GM19438 (cell line): ENCODE data around the gene CDK6.

ENCODE experiments used
- ATAC-seq: cut with Tn5 transposase; IDR thresholded peaks from one replicate; pipeline ENCODE4 v1.9.1; 2021; ENCODE audit warnings: low read depth; ENCODE audit not compliant: unreplicated experiment

CDK6 gene

GRCh38 chr7:92848441-92848840, 12.1 kb upstream of the CDK6 start:
- no peak for ATAC-seq

GRCh38 chr7:92847305-92847704, 10.9 kb upstream of the CDK6 start:
- no peak for ATAC-seq

GRCh38 chr7:92845736-92846135, 9.4 kb upstream of the CDK6 start:
- ATAC-seq: no peak

- ATAC-seq: no peak
Measured at GRCh38 chr7:92843781-92844180, 7.4 kb upstream of the CDK6 start.

GRCh38 chr7:92843034-92843760, 6.8 kb upstream of the CDK6 start:
- ATAC-seq: no peak

- ATAC-seq: no peak
Measured at GRCh38 chr7:92841192-92841591, 4.8 kb upstream of the CDK6 start.

- no peak for ATAC-seq
Measured at GRCh38 chr7:92840316-92840715, 3.9 kb upstream of the CDK6 start.

GRCh38 chr7:92839901-92840300, 3.5 kb upstream of the CDK6 start:
- ATAC-seq: no peak

GRCh38 chr7:92838934-92839333, 2.6 kb upstream of the CDK6 start:
- ATAC-seq: no peak

- no peak for ATAC-seq
Measured at GRCh38 chr7:92837000-92837749, 802 bp upstream of the CDK6 start.

- ATAC-seq: no peak
Measured at GRCh38 chr7:92835851-92836488, 403 bp downstream of the CDK6 start.

GRCh38 chr7:92835261-92835850, 1.0 kb downstream of the CDK6 start:
- no peak for ATAC-seq

- ATAC-seq: no peak
Measured at GRCh38 chr7:92834507-92835260, 1.7 kb downstream of the CDK6 start.

GRCh38 chr7:92833766-92834506, 2.4 kb downstream of the CDK6 start:
- peak; percentile 50 for ATAC-seq

GRCh38 chr7:92833024-92833765, 3.2 kb downstream of the CDK6 start:
- peak; percentile 55 for ATAC-seq

- no peak for ATAC-seq
Measured at GRCh38 chr7:92832534-92833023, 3.8 kb downstream of the CDK6 start.

GRCh38 chr7:92831716-92832533, 4.4 kb downstream of the CDK6 start:
- ATAC-seq: no peak

GRCh38 chr7:92830532-92831110, 5.8 kb downstream of the CDK6 start:
- no peak for ATAC-seq
